GM23338 (cell line): ENCODE data around the gene BICDL2. TPM values are rescaled to one million over a fixed set of nuclear protein-coding genes. Genes with fewer than 3 reads are reported as not detected.

Source experiments
- ATAC-seq: fragments of 200-7000 bp; cut with Tn5 transposase; 3 replicates; pipeline ENCODE4 v1.9.1; 2020
- DNase-seq: peaks from one replicate; pipeline ENCODE4 v3.0.0-alpha.2; 2015; ENCODE audit warnings: low spot score
- H2AFZ ChIP-seq: fragments of 200-600 bp; sonication (generic); 2 replicates; pipeline ENCODE4 v1.8.0; 2016; ENCODE audit warnings: antibody characterized with exemption, mild to moderate bottlenecking, moderate library complexity
- H3F3A ChIP-seq: fragments of 200-600 bp; sonication (generic); replicated peaks from 2 replicates; pipeline ENCODE4 v1.8.0; 2017; ENCODE audit warnings: antibody characterized with exemption, mixed run types, low read depth
- H3K27ac ChIP-seq: fragments of 200-600 bp; sonication (generic); 2 replicates; pipeline ENCODE4 v1.6.1; 2016; ENCODE audit warnings: low read depth
- H3K27me3 ChIP-seq: fragments of 200-600 bp; sonication (generic); 2 replicates; pipeline ENCODE4 v1.8.0; 2016; ENCODE audit warnings: mild to moderate bottlenecking, mixed run types, moderate library complexity; ENCODE audit not compliant: insufficient read depth
- H3K36me3 ChIP-seq: fragments of 200-600 bp; sonication (generic); 2 replicates; pipeline ENCODE4 v1.8.0; 2016; ENCODE audit warnings: mild to moderate bottlenecking; ENCODE audit not compliant: insufficient read depth
- H3K4me1 ChIP-seq: fragments of 200-600 bp; sonication (generic); 2 replicates; pipeline ENCODE4 v1.8.0; 2016; ENCODE audit warnings: mild to moderate bottlenecking, moderate library complexity; ENCODE audit not compliant: insufficient read depth
- H3K4me2 ChIP-seq: fragments of 200-600 bp; sonication (generic); 2 replicates; pipeline ENCODE4 v1.7.1; 2017; ENCODE audit warnings: mixed run types
- H3K4me3 ChIP-seq: fragments of 200-600 bp; sonication (generic); 2 replicates; pipeline ENCODE4 v1.6.1; 2016; ENCODE audit warnings: mixed run types
- H3K79me2 ChIP-seq: fragments of 200-600 bp; sonication (generic); replicated peaks from 2 replicates; pipeline ENCODE4 v1.8.0; 2017; ENCODE audit warnings: mild to moderate bottlenecking; ENCODE audit not compliant: insufficient read depth
- H3K9me2 ChIP-seq: fragments of 200-600 bp; sonication (generic); 2 replicates; pipeline ENCODE4 v1.8.0; 2017; ENCODE audit not compliant: insufficient read depth
- H4K20me1 ChIP-seq: fragments of 200-600 bp; sonication (generic); replicated peaks from 2 replicates; pipeline ENCODE4 v1.8.0; 2017; ENCODE audit warnings: mild to moderate bottlenecking; ENCODE audit not compliant: insufficient read depth
- H3K27ac Mint-ChIP-seq: 2 replicates; pipeline ENCODE4 v1.8.0; 2020; ENCODE audit warnings: inconsistent platforms, mild to moderate bottlenecking, moderate library complexity, mixed read lengths
- H3K27me3 Mint-ChIP-seq: 3 replicates; pipeline ENCODE4 v1.8.0; 2022; ENCODE audit warnings: low read depth, mild to moderate bottlenecking, moderate library complexity, mixed read lengths, inconsistent platforms; ENCODE audit not compliant: insufficient read depth, poor library complexity
- H3K36me3 Mint-ChIP-seq: 3 replicates; pipeline ENCODE4 v1.8.0; 2021; ENCODE audit warnings: low read depth, mild to moderate bottlenecking, inconsistent platforms, moderate library complexity, mixed read lengths
- H3K4me1 Mint-ChIP-seq: 3 replicates; pipeline ENCODE4 v1.8.0; 2020; ENCODE audit warnings: mild to moderate bottlenecking, inconsistent platforms, mixed read lengths
- H3K4me3 Mint-ChIP-seq: 3 replicates; pipeline ENCODE4 v1.8.0; 2021; ENCODE audit warnings: moderate library complexity, mild to moderate bottlenecking, inconsistent platforms, mixed read lengths
- H3K9me3 Mint-ChIP-seq: 3 replicates; pipeline ENCODE4 v1.8.0; 2020; ENCODE audit warnings: moderate library complexity, mild to moderate bottlenecking, inconsistent platforms, mixed read lengths
- EZH2 ChIP-seq: fragments of 200-600 bp; sonication (generic); IDR thresholded peaks from one replicate; pipeline ENCODE4 v1.8.0; 2017; ENCODE audit warnings: antibody characterized with exemption, mild to moderate bottlenecking, low read depth; ENCODE audit not compliant: unreplicated experiment
- NANOG ChIP-seq: IDR thresholded peaks from 2 replicates; pipeline ENCODE4 v1.6.1; 2016; ENCODE audit warnings: antibody characterized with exemption, borderline replicate concordance
- POLR2AphosphoS5 ChIP-seq: IDR thresholded peaks from 2 replicates; pipeline ENCODE4 v1.6.1; 2016; ENCODE audit warnings: antibody characterized with exemption, low read depth
- long read RNA-seq: library from polyadenylated mRNA; unstranded; transcript quantifications from one replicate; pipeline ENCODE4 v2.0.0, GENCODE V29; 2020; ENCODE audit not compliant: unreplicated experiment
- polyA plus RNA-seq: library from polyadenylated mRNA; unstranded; fragments of >200 nt; fragmentation: Nextera tagmentation; extraction: Ambion mirVana; gene quantifications from 2 replicates; pipeline ENCODE4 v1.2.1, GENCODE V29; 2016
- total RNA-seq: library from RNA; depleted of rRNA; stranded (reverse); fragments of >200 nt; shearing (Covaris generic); gene quantifications from 2 replicates; pipeline ENCODE4 v1.2.3, GENCODE V29; 2014; rRNA removed
- TF ChIP-seq, protein P1 (sequence below): IDR thresholded peaks from 2 replicates; pipeline ENCODE4 v1.6.1; 2016; ENCODE audit warnings: antibody characterized with exemption
- TF ChIP-seq, protein P2 (sequence below): IDR thresholded peaks from one replicate; pipeline ENCODE4 v1.6.1; 2018; ENCODE audit warnings: antibody characterized with exemption; ENCODE audit not compliant: unreplicated experiment
- TF ChIP-seq, protein P3 (sequence below): fragments of 250-450 bp; sonication (Bioruptor Pico); IDR thresholded peaks from 2 replicates; pipeline ENCODE4 v1.5.0; 2020; ENCODE audit warnings: mild to moderate bottlenecking, moderate library complexity

The BICDL2 gene, protein sequence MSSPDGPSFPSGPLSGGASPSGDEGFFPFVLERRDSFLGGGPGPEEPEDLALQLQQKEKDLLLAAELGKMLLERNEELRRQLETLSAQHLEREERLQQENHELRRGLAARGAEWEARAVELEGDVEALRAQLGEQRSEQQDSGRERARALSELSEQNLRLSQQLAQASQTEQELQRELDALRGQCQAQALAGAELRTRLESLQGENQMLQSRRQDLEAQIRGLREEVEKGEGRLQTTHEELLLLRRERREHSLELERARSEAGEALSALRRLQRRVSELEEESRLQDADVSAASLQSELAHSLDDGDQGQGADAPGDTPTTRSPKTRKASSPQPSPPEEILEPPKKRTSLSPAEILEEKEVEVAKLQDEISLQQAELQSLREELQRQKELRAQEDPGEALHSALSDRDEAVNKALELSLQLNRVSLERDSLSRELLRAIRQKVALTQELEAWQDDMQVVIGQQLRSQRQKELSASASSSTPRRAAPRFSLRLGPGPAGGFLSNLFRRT
- total RNA-seq (17.5 and 18.4 TPM in 2 replicates), polyA plus RNA-seq (12.7 and 13.4 TPM in 2 replicates)
- long read RNA-seq, partial matches to known transcripts, result 0 of 6 reads
- long read RNA-seq, other reads (novel, unspliced or antisense), result 5 of 6 reads

DNA sequence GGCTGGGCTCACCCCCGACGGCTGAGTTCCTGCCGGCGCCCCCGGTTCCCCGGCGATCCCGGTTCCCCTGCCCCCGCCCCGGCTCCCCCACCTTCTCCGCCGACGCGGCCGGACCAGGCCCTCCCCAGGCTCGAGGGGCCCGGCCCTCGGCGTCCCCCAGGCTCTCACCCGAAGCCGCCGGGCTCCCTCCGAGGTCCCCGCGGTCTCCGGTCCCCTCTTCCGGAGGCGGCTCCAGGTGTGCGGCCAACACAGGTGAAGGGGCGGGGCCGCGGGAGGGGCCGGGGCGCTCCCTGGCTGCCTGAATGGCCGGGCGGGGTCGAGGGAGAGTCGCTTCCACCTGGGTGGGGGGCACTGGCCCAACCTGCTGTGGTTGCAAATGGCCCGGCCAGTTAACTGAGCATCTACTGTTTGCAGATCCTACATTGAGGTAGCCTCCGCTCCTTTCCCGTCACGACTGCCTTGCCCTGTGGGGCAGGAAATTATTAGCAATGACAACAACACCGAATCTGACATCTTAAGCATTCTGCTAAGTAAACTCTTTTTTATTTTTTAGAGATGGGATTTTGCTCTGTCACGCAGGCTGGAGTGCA, at the start of gene BICDL2:
Gene BICDL2, minus strand, starts transcription at position 219 of the 590 bp plus-strand sequence. CDS start 1,448 bp downstream, outside the sequence.
- Histone ChIP-seq H3K27me3 (no peaks in the 10 kb centered on the region), H2AFZ (no peak within 1 kb of the TSS), H3K4me3 (peak within 1 kb of the TSS; percentile 84), H3F3A (peaks cover 22% of the 10 kb centered on the region; the same call in 1 of the 2 replicates), H3K79me2 (no peaks in the 10 kb centered on the region), H4K20me1 (peaks cover 11% of the 10 kb centered on the region), H3K36me3 (no peaks in the 10 kb centered on the region), H3K4me1 (peaks cover 24% of the 10 kb centered on the region; the same call in 1 of the 2 replicates), H3K9me2 (no peaks in the 10 kb centered on the region), H3K27ac (no peak within 1 kb of the TSS), H3K4me2 (peak within 1 kb of the TSS; percentile 96)
- peaks cover 22% of the 10 kb centered on the region for H3K36me3 Mint-ChIP-seq
- no peak within 1 kb of the TSS; the same call in 1 of the 2 replicates for H3K27ac Mint-ChIP-seq
- peak within 1 kb of the TSS; percentile 81 for H3K4me3 Mint-ChIP-seq
- H3K4me1 Mint-ChIP-seq, result peaks cover 30% of the 10 kb centered on the region
- TF ChIP-seq EZH2, result no peak
- TF ChIP-seq, protein P1, sequence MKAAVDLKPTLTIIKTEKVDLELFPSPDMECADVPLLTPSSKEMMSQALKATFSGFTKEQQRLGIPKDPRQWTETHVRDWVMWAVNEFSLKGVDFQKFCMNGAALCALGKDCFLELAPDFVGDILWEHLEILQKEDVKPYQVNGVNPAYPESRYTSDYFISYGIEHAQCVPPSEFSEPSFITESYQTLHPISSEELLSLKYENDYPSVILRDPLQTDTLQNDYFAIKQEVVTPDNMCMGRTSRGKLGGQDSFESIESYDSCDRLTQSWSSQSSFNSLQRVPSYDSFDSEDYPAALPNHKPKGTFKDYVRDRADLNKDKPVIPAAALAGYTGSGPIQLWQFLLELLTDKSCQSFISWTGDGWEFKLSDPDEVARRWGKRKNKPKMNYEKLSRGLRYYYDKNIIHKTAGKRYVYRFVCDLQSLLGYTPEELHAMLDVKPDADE, result peak; percentile 43; the same call in 1 of the 2 replicates
- TF ChIP-seq POLR2AphosphoS5, result peak; percentile 87
- TF ChIP-seq NANOG, result no peak
- TF ChIP-seq, protein P2, sequence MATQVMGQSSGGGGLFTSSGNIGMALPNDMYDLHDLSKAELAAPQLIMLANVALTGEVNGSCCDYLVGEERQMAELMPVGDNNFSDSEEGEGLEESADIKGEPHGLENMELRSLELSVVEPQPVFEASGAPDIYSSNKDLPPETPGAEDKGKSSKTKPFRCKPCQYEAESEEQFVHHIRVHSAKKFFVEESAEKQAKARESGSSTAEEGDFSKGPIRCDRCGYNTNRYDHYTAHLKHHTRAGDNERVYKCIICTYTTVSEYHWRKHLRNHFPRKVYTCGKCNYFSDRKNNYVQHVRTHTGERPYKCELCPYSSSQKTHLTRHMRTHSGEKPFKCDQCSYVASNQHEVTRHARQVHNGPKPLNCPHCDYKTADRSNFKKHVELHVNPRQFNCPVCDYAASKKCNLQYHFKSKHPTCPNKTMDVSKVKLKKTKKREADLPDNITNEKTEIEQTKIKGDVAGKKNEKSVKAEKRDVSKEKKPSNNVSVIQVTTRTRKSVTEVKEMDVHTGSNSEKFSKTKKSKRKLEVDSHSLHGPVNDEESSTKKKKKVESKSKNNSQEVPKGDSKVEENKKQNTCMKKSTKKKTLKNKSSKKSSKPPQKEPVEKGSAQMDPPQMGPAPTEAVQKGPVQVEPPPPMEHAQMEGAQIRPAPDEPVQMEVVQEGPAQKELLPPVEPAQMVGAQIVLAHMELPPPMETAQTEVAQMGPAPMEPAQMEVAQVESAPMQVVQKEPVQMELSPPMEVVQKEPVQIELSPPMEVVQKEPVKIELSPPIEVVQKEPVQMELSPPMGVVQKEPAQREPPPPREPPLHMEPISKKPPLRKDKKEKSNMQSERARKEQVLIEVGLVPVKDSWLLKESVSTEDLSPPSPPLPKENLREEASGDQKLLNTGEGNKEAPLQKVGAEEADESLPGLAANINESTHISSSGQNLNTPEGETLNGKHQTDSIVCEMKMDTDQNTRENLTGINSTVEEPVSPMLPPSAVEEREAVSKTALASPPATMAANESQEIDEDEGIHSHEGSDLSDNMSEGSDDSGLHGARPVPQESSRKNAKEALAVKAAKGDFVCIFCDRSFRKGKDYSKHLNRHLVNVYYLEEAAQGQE, result no peak
- peaks cover 19% of the 10 kb centered on the region for H3K27me3 Mint-ChIP-seq
- peak; percentile 93 for DNase-seq
- peak; percentile 82 for ATAC-seq
- H3K9me3 Mint-ChIP-seq, result peaks cover 4% of the 10 kb centered on the region; the same call in 2 of the 3 replicates

DNA sequence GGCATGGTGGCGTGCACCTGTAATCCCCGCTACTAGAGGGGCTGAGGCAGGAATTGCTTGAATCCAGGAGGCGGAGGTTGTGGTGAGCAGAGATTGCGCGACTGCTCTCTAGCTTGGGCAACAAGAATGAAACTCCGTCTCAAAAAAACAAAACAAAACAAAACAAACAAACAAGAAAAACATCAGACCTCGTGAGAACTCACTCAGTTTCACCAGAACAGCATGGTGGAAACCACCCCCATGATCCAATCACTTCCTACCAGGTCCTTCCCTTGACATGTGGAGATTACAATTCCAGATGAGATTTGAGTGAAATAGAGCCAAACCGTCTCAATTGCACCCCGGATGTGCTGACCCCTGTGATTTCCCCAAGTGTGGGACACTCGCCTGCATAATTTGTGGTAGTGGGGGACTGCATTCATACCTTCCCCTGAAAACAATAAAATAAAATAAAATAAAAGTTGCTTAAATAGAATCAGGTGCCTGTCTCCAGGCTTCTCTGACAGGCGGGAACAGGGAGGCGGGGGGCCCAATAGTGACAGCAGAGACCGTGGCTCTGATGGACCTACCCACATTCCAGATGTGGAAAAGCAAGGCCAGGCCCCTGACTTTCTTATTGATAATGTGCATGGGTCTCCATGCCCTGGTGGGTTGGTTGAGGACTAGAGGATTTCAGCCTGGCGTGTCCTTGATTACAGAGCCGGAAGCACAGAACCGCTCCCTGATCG, 49.3 kb upstream of the BICDL2 start:
- Histone ChIP-seq H3F3A (peaks cover 38% of the 10 kb centered on the region), H3K27me3 (no peaks in the 10 kb centered on the region), H3K4me3 (no peak overlapping the region), H4K20me1 (peaks cover 24% of the 10 kb centered on the region), H3K4me2 (no peak overlapping the region), H3K9me2 (no peaks in the 10 kb centered on the region), H3K27ac (peak overlapping the region; percentile 63; the same call in 1 of the 2 replicates), H3K79me2 (0 out of 2 replicates have a peak, but pooled peaks cover 8% of the 10 kb centered on the region), H2AFZ (no peak overlapping the region), H3K4me1 (peaks cover 7% of the 10 kb centered on the region; the same call in 1 of the 2 replicates), H3K36me3 (peaks cover 16% of the 10 kb centered on the region)
- Mint-ChIP-seq H3K27ac (no peak overlapping the region), H3K27me3 (peaks cover 21% of the 10 kb centered on the region), H3K36me3 (peaks cover 72% of the 10 kb centered on the region), H3K4me1 (peaks cover 27% of the 10 kb centered on the region), H3K4me3 (no peak overlapping the region), H3K9me3 (no peaks in the 10 kb centered on the region)
- no peak for DNase-seq
- ATAC-seq, result no peak
- TF ChIP-seq, protein P3, sequence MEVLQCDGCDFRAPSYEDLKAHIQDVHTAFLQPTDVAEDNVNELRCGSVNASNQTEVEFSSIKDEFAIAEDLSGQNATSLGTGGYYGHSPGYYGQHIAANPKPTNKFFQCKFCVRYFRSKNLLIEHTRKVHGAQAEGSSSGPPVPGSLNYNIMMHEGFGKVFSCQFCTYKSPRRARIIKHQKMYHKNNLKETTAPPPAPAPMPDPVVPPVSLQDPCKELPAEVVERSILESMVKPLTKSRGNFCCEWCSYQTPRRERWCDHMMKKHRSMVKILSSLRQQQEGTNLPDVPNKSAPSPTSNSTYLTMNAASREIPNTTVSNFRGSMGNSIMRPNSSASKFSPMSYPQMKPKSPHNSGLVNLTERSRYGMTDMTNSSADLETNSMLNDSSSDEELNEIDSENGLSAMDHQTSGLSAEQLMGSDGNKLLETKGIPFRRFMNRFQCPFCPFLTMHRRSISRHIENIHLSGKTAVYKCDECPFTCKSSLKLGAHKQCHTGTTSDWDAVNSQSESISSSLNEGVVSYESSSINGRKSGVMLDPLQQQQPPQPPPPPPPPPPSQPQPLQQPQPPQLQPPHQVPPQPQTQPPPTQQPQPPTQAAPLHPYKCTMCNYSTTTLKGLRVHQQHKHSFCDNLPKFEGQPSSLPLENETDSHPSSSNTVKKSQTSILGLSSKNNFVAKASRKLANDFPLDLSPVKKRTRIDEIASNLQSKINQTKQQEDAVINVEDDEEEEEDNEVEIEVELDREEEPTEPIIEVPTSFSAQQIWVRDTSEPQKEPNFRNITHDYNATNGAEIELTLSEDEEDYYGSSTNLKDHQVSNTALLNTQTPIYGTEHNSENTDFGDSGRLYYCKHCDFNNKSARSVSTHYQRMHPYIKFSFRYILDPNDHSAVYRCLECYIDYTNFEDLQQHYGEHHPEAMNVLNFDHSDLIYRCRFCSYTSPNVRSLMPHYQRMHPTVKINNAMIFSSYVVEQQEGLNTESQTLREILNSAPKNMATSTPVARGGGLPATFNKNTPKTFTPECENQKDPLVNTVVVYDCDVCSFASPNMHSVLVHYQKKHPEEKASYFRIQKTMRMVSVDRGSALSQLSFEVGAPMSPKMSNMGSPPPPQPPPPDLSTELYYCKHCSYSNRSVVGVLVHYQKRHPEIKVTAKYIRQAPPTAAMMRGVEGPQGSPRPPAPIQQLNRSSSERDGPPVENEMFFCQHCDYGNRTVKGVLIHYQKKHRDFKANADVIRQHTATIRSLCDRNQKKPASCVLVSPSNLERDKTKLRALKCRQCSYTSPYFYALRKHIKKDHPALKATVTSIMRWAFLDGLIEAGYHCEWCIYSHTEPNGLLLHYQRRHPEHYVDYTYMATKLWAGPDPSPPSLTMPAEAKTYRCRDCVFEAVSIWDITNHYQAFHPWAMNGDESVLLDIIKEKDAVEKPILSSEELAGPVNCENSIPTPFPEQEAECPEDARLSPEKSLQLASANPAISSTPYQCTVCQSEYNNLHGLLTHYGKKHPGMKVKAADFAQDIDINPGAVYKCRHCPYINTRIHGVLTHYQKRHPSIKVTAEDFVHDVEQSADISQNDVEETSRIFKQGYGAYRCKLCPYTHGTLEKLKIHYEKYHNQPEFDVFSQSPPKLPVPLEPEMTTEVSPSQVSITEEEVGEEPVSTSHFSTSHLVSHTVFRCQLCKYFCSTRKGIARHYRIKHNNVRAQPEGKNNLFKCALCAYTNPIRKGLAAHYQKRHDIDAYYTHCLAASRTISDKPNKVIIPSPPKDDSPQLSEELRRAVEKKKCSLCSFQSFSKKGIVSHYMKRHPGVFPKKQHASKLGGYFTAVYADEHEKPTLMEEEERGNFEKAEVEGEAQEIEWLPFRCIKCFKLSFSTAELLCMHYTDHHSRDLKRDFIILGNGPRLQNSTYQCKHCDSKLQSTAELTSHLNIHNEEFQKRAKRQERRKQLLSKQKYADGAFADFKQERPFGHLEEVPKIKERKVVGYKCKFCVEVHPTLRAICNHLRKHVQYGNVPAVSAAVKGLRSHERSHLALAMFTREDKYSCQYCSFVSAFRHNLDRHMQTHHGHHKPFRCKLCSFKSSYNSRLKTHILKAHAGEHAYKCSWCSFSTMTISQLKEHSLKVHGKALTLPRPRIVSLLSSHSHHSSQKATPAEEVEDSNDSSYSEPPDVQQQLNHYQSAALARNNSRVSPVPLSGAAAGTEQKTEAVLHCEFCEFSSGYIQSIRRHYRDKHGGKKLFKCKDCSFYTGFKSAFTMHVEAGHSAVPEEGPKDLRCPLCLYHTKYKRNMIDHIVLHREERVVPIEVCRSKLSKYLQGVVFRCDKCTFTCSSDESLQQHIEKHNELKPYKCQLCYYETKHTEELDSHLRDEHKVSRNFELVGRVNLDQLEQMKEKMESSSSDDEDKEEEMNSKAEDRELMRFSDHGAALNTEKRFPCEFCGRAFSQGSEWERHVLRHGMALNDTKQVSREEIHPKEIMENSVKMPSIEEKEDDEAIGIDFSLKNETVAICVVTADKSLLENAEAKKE, result no peak
